Measurements from ENCODE around the gene IL10. TPM values are rescaled to one million over a fixed set of nuclear protein-coding genes. Genes with fewer than 3 reads are reported as not detected.

IL10 gene
- polyA plus RNA-seq, 1 donor (not counting 4 experiments of a cell fraction or from before 2014, with no cell fraction given): not detected

DNA sequence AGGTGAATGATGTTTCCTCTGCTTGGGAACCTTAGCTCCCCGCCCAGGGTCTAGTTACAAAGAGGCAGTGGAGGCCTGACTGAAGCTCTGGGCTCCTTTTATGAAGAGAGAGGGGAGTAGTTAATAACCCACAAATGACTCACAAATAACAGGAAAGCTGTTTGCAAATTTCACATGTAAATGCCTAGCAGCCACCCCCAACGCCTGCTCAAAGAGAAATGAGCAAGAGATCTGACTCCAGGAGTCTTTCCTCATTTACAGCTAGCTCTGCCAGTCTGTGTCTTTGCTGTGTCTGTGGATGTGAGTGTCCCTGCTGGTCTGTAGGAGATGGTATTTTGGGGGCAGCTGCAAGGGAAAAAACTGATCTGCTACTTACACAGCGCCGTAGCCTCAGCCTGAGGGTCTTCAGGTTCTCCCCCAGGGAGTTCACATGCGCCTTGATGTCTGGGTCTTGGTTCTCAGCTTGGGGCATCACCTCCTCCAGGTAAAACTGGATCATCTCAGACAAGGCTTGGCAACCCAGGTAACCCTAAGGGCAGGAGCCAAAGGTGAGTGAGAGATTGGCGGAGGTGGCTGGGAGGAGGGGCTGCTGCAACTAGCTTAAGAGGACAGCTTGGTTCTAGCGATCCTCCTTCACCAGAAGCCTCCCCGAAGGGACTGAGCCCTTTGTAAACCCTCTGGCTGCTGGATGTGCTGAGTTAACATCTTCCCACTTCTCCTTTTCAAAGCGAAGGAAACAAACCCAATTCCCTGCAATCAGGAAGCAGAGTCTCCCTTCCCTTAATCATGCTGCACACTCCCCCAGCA lies 1.6 kb downstream of the IL10 start, which contains the start of gene IL19:
TSS of gene IL19 (plus strand) at position 243 of the 807 bp plus-strand sequence. CDS start 65,890 bp downstream, outside the sequence.
- FAIRE-seq: no peak
- dilution Hi-C loops (cut with MboI; ENCODE audit: extremely low pct_ligation_motif_present, low sequenced_read_pairs): loop anchor here (25.0 kb wide), 1 partner anchor 217 kb away; no protein-coding TSS in a partner anchor
- Histone ChIP-seq H3K27me3 (ENCODE audit: control insufficient read depth, extremely low read depth, insufficient read depth, low read length) (peaks cover 38% of the 10 kb centered on the region), H3K9me1 (ENCODE audit: control insufficient read depth, extremely low read depth, insufficient read depth, low read length) (no peaks in the 10 kb centered on the region), H3K9me3 (ENCODE audit: control insufficient read depth, low read depth, low read length) (no peaks in the 10 kb centered on the region), H4K20me1 (ENCODE audit: control insufficient read depth, extremely low read depth, insufficient read depth, low read length) (no peaks in the 10 kb centered on the region), H3K4me2 (ENCODE audit: control insufficient read depth, extremely low read depth, insufficient read depth, low read depth, low read length) (no peak within 1 kb of the TSS), H3K36me3 (ENCODE audit: control insufficient read depth in 2 of 2, extremely low read depth in 1 of 2, insufficient read depth in 2 of 2, low read length in 2 of 2) (no peaks in the 10 kb centered on the region), H3K27ac (ENCODE audit: control insufficient read depth, insufficient read depth, low read length) (no peak within 1 kb of the TSS), H3K4me3 (ENCODE audit: control insufficient read depth in 2 of 3, extremely low read depth in 1 of 3, insufficient read depth in 2 of 3, low read depth in 1 of 3, low read length in 3 of 3) (no peak within 1 kb of the TSS), H3K79me2 (ENCODE audit: control insufficient read depth, insufficient read depth, low read length) (no peaks in the 10 kb centered on the region), H3K4me1 (ENCODE audit: control insufficient read depth, extremely low read depth, insufficient read depth, low read length) (peaks cover 5% of the 10 kb centered on the region), H3K9ac (ENCODE audit: control insufficient read depth, extremely low read depth, insufficient read depth, low read length) (no peak within 1 kb of the TSS), H2AFZ (ENCODE audit: control insufficient read depth, low read length) (no peak within 1 kb of the TSS)
- TF ChIP-seq EZH2 (IDR thresholded peaks at IDR 0.05; ENCODE audit: low read length): no peak
- DNase-seq (ENCODE audit: low read depth, low spot score): no peak

DNA sequence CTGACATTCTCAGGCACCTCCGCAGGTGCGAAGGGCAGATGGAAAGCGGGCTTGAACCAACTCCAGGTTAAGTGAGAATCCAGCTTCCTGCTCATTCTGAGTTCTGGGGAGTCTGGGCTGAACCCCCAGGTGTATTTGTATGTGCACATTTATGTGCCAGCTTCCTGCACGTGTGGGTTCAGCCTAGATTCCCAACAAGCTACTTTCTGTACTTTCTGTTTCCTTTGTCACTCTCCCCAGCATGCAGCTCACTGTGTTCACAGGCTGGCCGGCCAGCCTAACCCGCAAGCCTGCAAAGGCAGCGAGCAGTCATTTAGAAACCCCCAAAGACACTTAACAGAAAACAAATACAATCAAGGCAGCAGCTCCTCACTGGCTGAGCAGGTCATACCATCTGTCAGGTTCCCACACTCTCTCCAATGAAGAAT lies 3.0 kb downstream of the IL10 start:
- Histone ChIP-seq H3K9ac (ENCODE audit: control insufficient read depth, extremely low read depth, insufficient read depth, low read length) (no peak overlapping the region), H3K9me3 (ENCODE audit: control insufficient read depth, low read depth, low read length) (no peaks in the 10 kb centered on the region), H3K79me2 (ENCODE audit: control insufficient read depth, insufficient read depth, low read length) (no peaks in the 10 kb centered on the region), H3K4me2 (ENCODE audit: control insufficient read depth, extremely low read depth, insufficient read depth, low read depth, low read length) (no peak overlapping the region), H3K27me3 (ENCODE audit: control insufficient read depth, extremely low read depth, insufficient read depth, low read length) (peaks cover 32% of the 10 kb centered on the region), H3K4me3 (ENCODE audit: control insufficient read depth in 2 of 3, extremely low read depth in 1 of 3, insufficient read depth in 2 of 3, low read depth in 1 of 3, low read length in 3 of 3) (no peak overlapping the region), H2AFZ (ENCODE audit: control insufficient read depth, low read length) (no peak overlapping the region), H3K9me1 (ENCODE audit: control insufficient read depth, extremely low read depth, insufficient read depth, low read length) (no peaks in the 10 kb centered on the region), H3K36me3 (ENCODE audit: control insufficient read depth in 2 of 2, extremely low read depth in 1 of 2, insufficient read depth in 2 of 2, low read length in 2 of 2) (no peaks in the 10 kb centered on the region), H3K27ac (ENCODE audit: control insufficient read depth, insufficient read depth, low read length) (no peak overlapping the region), H4K20me1 (ENCODE audit: control insufficient read depth, extremely low read depth, insufficient read depth, low read length) (no peaks in the 10 kb centered on the region), H3K4me1 (ENCODE audit: control insufficient read depth, extremely low read depth, insufficient read depth, low read length) (peaks cover 5% of the 10 kb centered on the region)
- FAIRE-seq (no peak), DNase-seq (ENCODE audit: low read depth, low spot score) (no peak)
- TF ChIP-seq, protein P1, sequence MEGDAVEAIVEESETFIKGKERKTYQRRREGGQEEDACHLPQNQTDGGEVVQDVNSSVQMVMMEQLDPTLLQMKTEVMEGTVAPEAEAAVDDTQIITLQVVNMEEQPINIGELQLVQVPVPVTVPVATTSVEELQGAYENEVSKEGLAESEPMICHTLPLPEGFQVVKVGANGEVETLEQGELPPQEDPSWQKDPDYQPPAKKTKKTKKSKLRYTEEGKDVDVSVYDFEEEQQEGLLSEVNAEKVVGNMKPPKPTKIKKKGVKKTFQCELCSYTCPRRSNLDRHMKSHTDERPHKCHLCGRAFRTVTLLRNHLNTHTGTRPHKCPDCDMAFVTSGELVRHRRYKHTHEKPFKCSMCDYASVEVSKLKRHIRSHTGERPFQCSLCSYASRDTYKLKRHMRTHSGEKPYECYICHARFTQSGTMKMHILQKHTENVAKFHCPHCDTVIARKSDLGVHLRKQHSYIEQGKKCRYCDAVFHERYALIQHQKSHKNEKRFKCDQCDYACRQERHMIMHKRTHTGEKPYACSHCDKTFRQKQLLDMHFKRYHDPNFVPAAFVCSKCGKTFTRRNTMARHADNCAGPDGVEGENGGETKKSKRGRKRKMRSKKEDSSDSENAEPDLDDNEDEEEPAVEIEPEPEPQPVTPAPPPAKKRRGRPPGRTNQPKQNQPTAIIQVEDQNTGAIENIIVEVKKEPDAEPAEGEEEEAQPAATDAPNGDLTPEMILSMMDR (optimal IDR thresholded peaks at IDR 0.05 in 1 of 3, IDR thresholded peaks at IDR 0.05 in 1 of 3, conservative IDR thresholded peaks at IDR 0.05 in 1 of 3; ENCODE audit: extremely low read depth in 1 of 3, insufficient read depth in 2 of 3, low read length in 3 of 3): no peak
- no peak for TF ChIP-seq EZH2 (IDR thresholded peaks at IDR 0.05; ENCODE audit: low read length)
- dilution Hi-C loops (cut with MboI; ENCODE audit: extremely low pct_ligation_motif_present, low sequenced_read_pairs): loop anchor here (25.0 kb wide), 1 partner anchor 218 kb away; no protein-coding TSS in a partner anchor

All from keratinocyte (primary cell).